GM12878 (cell line): ENCODE measurements around the gene NTM. TPM values are rescaled to one million over a fixed set of nuclear protein-coding genes. Genes with fewer than 3 reads are reported as not detected.

Source experiments
- ATAC-seq: fragments of 200-7000 bp; cut with Tn5 transposase; 3 replicates; pipeline ENCODE4 v1.9.1; 2020; ENCODE audit warnings: mild to moderate bottlenecking, moderate library complexity
- BruUV-seq: library from RNA; stranded (reverse); fragments of 400-500 nt; replicated peaks from 2 replicates; lab custom pipeline; 2021; lab: Mats Ljungman, UMichigan
- CTCF ChIA-PET: fragments of 300-600 bp; sonication (Branson Sonifier 250); formaldehyde crosslinking; extraction: SDS; loops from one replicate; lab custom pipeline; 2021; ENCODE audit warnings: inconsistent platforms; lab: Yijun Ruan, JAX
- POLR2A ChIA-PET: fragments of 350-600 bp; formaldehyde crosslinking; extraction: SDS; loops from one replicate; lab custom pipeline; 2021; ENCODE audit warnings: inconsistent platforms; lab: Charles Lee
- RAD21 ChIA-PET: fragments of 300-600 bp; sonication (Branson Sonifier 250); formaldehyde crosslinking; loops from one replicate; lab custom pipeline; 2023; ENCODE audit warnings: antibody characterized with exemption; ENCODE audit not compliant: unreplicated experiment; lab: Charles Lee
- SMC1A ChIA-PET: fragments of 300-600 bp; sonication (Branson Sonifier 250); formaldehyde crosslinking; loops from one replicate; lab custom pipeline; 2023; ENCODE audit not compliant: unreplicated experiment, uncharacterized antibody; lab: Charles Lee
- DNase-seq: peaks from one replicate; pipeline ENCODE4 v3.0.0-alpha.2; 2011; ENCODE audit warnings: low read depth, low spot score
- FAIRE-seq: peaks from 3 replicates; lab custom pipeline; 2011; peaks lifted over from hg19 to GRCh38; lab: Jason Lieb, UNC
- H2AFZ ChIP-seq: 2 replicates; pipeline ENCODE4 v1.6.0; 2011; ENCODE audit warnings: low read depth, low read length, control low read depth; ENCODE audit not compliant: control insufficient read depth
- H3K27ac ChIP-seq: 2 replicates; pipeline ENCODE4 v1.5.1; 2011; ENCODE audit warnings: control low read depth; ENCODE audit not compliant: control insufficient read depth, insufficient read depth
- H3K27me3 ChIP-seq, 2 experiments: replicated peaks in 1 of 2; 2 replicates each; pipeline versions ENCODE4 v1.6.0 to v1.6.1; 2011; ENCODE audit warnings: low read length in 1 of 2; ENCODE audit not compliant: control insufficient read depth in 2 of 2, insufficient read depth in 2 of 2
- H3K36me3 ChIP-seq, 2 experiments: 2 replicates each; pipeline ENCODE4 v1.5.1; 2011; ENCODE audit warnings: low read length in 1 of 2; ENCODE audit not compliant: control insufficient read depth in 2 of 2, insufficient read depth in 2 of 2
- H3K4me1 ChIP-seq: 2 replicates; pipeline ENCODE4 v1.6.1; 2011; ENCODE audit warnings: mild to moderate bottlenecking, low read length, moderate library complexity, mixed read lengths; ENCODE audit not compliant: control insufficient read depth, insufficient read depth
- H3K4me2 ChIP-seq: 2 replicates; pipeline ENCODE4 v1.6.0; 2011; ENCODE audit warnings: control low read depth; ENCODE audit not compliant: control insufficient read depth, insufficient read depth
- H3K4me3 ChIP-seq: fragments of 200-600 bp; sonication (generic); 2 replicates; pipeline ENCODE4 v1.5.1; 2016
- H3K79me2 ChIP-seq: 2 replicates; pipeline ENCODE4 v1.6.0; 2011; ENCODE audit warnings: low read length; ENCODE audit not compliant: control insufficient read depth, insufficient read depth
- H3K9ac ChIP-seq: 2 replicates; pipeline ENCODE4 v1.8.0; 2011; ENCODE audit warnings: low read length, control low read depth, mixed read lengths; ENCODE audit not compliant: control insufficient read depth, insufficient read depth
- H3K9me3 ChIP-seq: replicated peaks from 3 replicates; pipeline ENCODE4 v1.5.1; 2011; ENCODE audit warnings: mild to moderate bottlenecking, low read length; ENCODE audit not compliant: control insufficient read depth, insufficient read depth
- H4K20me1 ChIP-seq: 2 replicates; pipeline ENCODE4 v1.6.0; 2011; ENCODE audit not compliant: control insufficient read depth, insufficient read depth
- CEBPB ChIP-seq, 2 experiments: fragments of 150-350 bp in 1 of 2; IDR thresholded peaks; 2 replicates each; pipeline ENCODE4 v1.6.1; 2012 to 2014; ENCODE audit warnings: low read depth in 2 of 2, low read length in 2 of 2, borderline replicate concordance in 1 of 2, inconsistent platforms in 1 of 2
- CTCF ChIP-seq, 3 experiments: IDR thresholded peaks in 2 of 3; conservative IDR thresholded peaks in 1 of 3; 2 replicates each; pipeline ENCODE4 v1.5.1; 2011; ENCODE audit warnings: low read depth in 3 of 3, low read length in 3 of 3, mild to moderate bottlenecking in 3 of 3, control low read depth in 2 of 3, moderate library complexity in 2 of 3, inconsistent platforms in 1 of 3, mixed read lengths in 1 of 3; ENCODE audit not compliant: control insufficient read depth in 2 of 3, insufficient read depth in 1 of 3; ENCODE audit errors: extremely low read depth in 1 of 3
- CUX1 ChIP-seq: IDR thresholded peaks from 2 replicates; pipeline ENCODE4 v1.6.1; 2012; ENCODE audit warnings: improper control_type of control experiment, low read depth, low read length; ENCODE audit not compliant: insufficient replicate concordance
- HDGF ChIP-seq: fragments of 450-650 bp; IDR thresholded peaks from 2 replicates; pipeline ENCODE4 v1.6.1; 2016; ENCODE audit warnings: antibody characterized with exemption
- PAX8 ChIP-seq: fragments of 450-650 bp; IDR thresholded peaks from 2 replicates; pipeline ENCODE4 v1.6.1; 2017; ENCODE audit warnings: mild to moderate bottlenecking, moderate library complexity
- RAD21 ChIP-seq: IDR thresholded peaks from 2 replicates; pipeline ENCODE4 v1.6.1; 2011; ENCODE audit warnings: mild to moderate bottlenecking, low read depth, low read length, moderate library complexity; ENCODE audit not compliant: insufficient read depth
- RAD51 ChIP-seq: fragments of 450-650 bp; IDR thresholded peaks from 2 replicates; pipeline ENCODE4 v1.6.1; 2016; ENCODE audit warnings: moderate library complexity, mild to moderate bottlenecking, inconsistent platforms
- SMC3 ChIP-seq: IDR thresholded peaks from 2 replicates; pipeline ENCODE4 v1.6.1; 2011; ENCODE audit warnings: low read length, improper control_type of control experiment, borderline replicate concordance
- ZZZ3 ChIP-seq: IDR thresholded peaks from 2 replicates; pipeline ENCODE4 v1.6.1; 2011; ENCODE audit warnings: low read depth; ENCODE audit not compliant: control insufficient read depth, insufficient read length
- WGBS: methylation state at CpG from one replicate; pipeline ENCODE4 v1.1.6; 2016; ENCODE audit warnings: low lambda C conversion rate; ENCODE audit not compliant: insufficient replicate concordance, insufficient coverage; ENCODE audit errors: missing lambda C conversion rate; 5-methylcytosine and 5-hydroxymethylcytosine counted together
- in situ Hi-C: fragments of 300-500 bp; cut with MboI; formaldehyde crosslinking; loops from 9 replicates; pipeline ENCODE4 v1.14.3; 2018; ENCODE audit warnings: mixed read lengths
- intact Hi-C: fragments of 100-400 bp; cut with micrococcal nuclease; formaldehyde crosslinking; loops from one replicate; pipeline ENCODE4 v1.14.2; 2022; ENCODE audit not compliant: unreplicated experiment
- polyA plus RNA-seq, 11 experiments: library from polyadenylated mRNA; depleted of rRNA in 4 of 11; unstranded in 6 of 11; stranded (reverse) in 5 of 11; fragments of >200 nt; fragmentation: Nextera tagmentation in 4 of 11; fragmentation: Illumina TruSeq in 1 of 11; extraction: Ambion mirVana in 4 of 11; extraction: Trizol in 1 of 11; gene quantifications; 1 replicate in 1 of 11; 2 replicates in 10 of 11; pipeline versions ENCODE4 v1.2.1 to v1.2.3, GENCODE V29; 2011 to 2016; ENCODE audit warnings: inconsistent platforms in 2 of 11, missing spikeins in 2 of 11, low read depth in 1 of 11
- total RNA-seq, 4 experiments: library from RNA; depleted of rRNA in 3 of 4; stranded (reverse); fragments of >200 nt in 3 of 4; fragmentation: Illumina TruSeq in 1 of 4; extraction: Trizol in 1 of 4; gene quantifications; 2 replicates each; pipeline versions ENCODE4 v1.2.1 to v1.2.3, GENCODE V29; 2013 to 2021

NTM gene
- total and polyA plus RNA-seq, 10 of the 15 experiments (the other 5 are each of a cell fraction or from before 2014, with no cell fraction given) = not detected

GRCh38 chr11:131889146-131889577, 518.7 kb downstream of the NTM start (continued):
- TF ChIP-seq CUX1 (no peak), PAX8 (no peak), RAD51 (peak; percentile 29; the same call in 1 of the 2 replicates)

GRCh38 chr11:131889760-131890581, 519.6 kb downstream of the NTM start:
- intact Hi-C loops = loop anchor here (5.0 kb wide), 1 partner anchor 467 kb away; no protein-coding TSS in a partner anchor
- Histone ChIP-seq H3K9me3 (peaks cover 3% of the 10 kb centered on the region; the same call in 2 of the 3 replicates), H3K4me1 (peaks cover 57% of the 10 kb centered on the region), H3K9ac (no peak overlapping the region), H3K4me2 (peak overlapping the region; percentile 53; the same call in 1 of the 2 replicates), H3K27ac (no peak overlapping the region), H3K79me2 (no peaks in the 10 kb centered on the region), H2AFZ (no peak overlapping the region; the same call in 1 of the 2 replicates), H3K4me3 (no peak overlapping the region), H3K36me3 (no peaks in the 10 kb centered on the region), H4K20me1 (no peaks in the 10 kb centered on the region), H3K27me3 (no peaks in the 10 kb centered on the region)
- no peak for TF ChIP-seq SMC3
- TF ChIP-seq CEBPB (IDR thresholded peaks at IDR 0.05; ENCODE audit: borderline replicate concordance in 1 of 2, low read depth in 2 of 2, low read length in 2 of 2) = no peak
- peak; percentile 83 for TF ChIP-seq ZZZ3
- TF ChIP-seq RAD21 = peak; percentile 15; the same call in 1 of the 2 replicates
- TF ChIP-seq HDGF = peak; percentile 87
- peak in 2 of 3 experiments; percentile 7 to 15; a peak in 1 of 6 replicates for TF ChIP-seq CTCF (IDR thresholded peaks at IDR 0.05 in 2 of 3, conservative IDR thresholded peaks at IDR 0.05 in 1 of 3; ENCODE audit: control insufficient read depth in 2 of 3, extremely low read depth in 1 of 3, insufficient read depth in 1 of 3, low read depth in 3 of 3, low read length in 3 of 3)
- no peak for FAIRE-seq
- no peak for DNase-seq
- ChIA-PET SMC1A (interaction anchor here (1.5 to 5.1 kb wide), 3 partner anchors 11 to 20 kb away, joined by 5 to 81 read pairs (median 20); no protein-coding TSS in a partner anchor), RAD21 (interaction anchor here (0.8 to 12.4 kb wide), 7 partner anchors 11 to 141 kb away, joined by 3 to 136 read pairs (median 4); no protein-coding TSS in a partner anchor), POLR2A (interaction anchor here (0.7 to 1.0 kb wide), 3 partner anchors 11 to 14 kb away, joined by 3 to 5 read pairs (median 3); no protein-coding TSS in a partner anchor), CTCF (interaction anchor here (0.9 to 17.6 kb wide), 5 partner anchors 8 to 19 kb away, joined by 3 to 215 read pairs (median 7); no protein-coding TSS in a partner anchor)
- 61% methylated on average over 4 of the region's 4 CpGs for WGBS
- ATAC-seq = peak; percentile 40
- in situ Hi-C loops = loop anchor here (10.0 kb wide), 1 partner anchor 465 kb away; no protein-coding TSS in a partner anchor
- no TSS peak for BruUV-seq
